Epithelial cell of proximal tubule (primary cell): ENCODE measurements around the gene CCNL2. TPM values are rescaled to one million over a fixed set of nuclear protein-coding genes. Genes with fewer than 3 reads are reported as not detected.

ENCODE experiments used
- DNase-seq: peaks from one replicate; pipeline ENCODE4 v3.0.0-alpha.2; 2011; ENCODE audit warnings: low read depth
- H3K4me3 ChIP-seq: 2 replicates; pipeline ENCODE4 v1.5.1; 2011; ENCODE audit warnings: low read depth, mild to moderate bottlenecking, low read length
- total RNA-seq: library from RNA; depleted of rRNA; stranded (reverse); fragments of >200 nt; gene quantifications from 2 replicates; pipeline ENCODE4 v1.2.3, GENCODE V29; 2015
- TF ChIP-seq, protein P1 (sequence below): conservative IDR thresholded peaks from 2 replicates; pipeline ENCODE4 v1.5.1; 2012; ENCODE audit warnings: low read depth, mild to moderate bottlenecking, low read length

The CCNL2 gene
- total RNA-seq, 1 donor from 2014 or later = 96.3 TPM

DNA sequence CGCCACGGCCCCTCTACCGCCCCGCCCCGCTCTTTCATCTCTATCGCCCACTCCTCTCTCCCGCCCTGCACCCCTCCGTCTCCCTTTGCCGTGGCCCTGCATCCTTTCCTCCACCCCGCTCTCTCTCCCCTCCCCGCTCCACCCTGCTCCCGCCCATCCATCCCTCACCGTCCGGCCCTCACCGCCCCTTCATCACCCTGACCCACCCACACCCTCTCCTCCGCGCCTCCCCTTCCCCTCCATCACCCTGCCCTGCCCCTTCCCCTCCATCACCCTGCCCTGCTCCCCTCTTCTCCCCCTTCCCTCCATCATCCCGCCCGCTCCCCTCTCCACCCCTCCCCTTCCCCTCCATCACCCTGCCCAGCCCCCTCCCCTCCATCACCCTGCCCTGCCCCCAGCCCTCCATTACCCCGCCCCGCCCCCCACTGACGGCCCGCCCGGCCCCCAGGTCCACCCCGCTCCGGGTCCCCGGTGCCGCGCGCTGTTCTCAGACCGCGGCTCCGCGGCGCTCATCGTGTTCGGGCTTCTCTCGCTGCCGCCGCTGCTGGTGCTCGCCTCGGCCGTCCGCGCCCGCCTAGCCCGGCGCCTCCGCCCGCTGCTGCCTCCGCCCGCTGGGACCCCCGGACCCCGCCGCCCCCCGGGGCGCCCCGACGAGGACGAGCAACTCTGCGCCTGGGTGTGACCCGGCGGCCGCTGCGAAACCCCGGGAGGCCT is 28.1 kb upstream of the CCNL2 start:
- TF ChIP-seq, protein P1, sequence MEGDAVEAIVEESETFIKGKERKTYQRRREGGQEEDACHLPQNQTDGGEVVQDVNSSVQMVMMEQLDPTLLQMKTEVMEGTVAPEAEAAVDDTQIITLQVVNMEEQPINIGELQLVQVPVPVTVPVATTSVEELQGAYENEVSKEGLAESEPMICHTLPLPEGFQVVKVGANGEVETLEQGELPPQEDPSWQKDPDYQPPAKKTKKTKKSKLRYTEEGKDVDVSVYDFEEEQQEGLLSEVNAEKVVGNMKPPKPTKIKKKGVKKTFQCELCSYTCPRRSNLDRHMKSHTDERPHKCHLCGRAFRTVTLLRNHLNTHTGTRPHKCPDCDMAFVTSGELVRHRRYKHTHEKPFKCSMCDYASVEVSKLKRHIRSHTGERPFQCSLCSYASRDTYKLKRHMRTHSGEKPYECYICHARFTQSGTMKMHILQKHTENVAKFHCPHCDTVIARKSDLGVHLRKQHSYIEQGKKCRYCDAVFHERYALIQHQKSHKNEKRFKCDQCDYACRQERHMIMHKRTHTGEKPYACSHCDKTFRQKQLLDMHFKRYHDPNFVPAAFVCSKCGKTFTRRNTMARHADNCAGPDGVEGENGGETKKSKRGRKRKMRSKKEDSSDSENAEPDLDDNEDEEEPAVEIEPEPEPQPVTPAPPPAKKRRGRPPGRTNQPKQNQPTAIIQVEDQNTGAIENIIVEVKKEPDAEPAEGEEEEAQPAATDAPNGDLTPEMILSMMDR = no peak
- no peak overlapping the region for H3K4me3 ChIP-seq
- no peak for DNase-seq

DNA sequence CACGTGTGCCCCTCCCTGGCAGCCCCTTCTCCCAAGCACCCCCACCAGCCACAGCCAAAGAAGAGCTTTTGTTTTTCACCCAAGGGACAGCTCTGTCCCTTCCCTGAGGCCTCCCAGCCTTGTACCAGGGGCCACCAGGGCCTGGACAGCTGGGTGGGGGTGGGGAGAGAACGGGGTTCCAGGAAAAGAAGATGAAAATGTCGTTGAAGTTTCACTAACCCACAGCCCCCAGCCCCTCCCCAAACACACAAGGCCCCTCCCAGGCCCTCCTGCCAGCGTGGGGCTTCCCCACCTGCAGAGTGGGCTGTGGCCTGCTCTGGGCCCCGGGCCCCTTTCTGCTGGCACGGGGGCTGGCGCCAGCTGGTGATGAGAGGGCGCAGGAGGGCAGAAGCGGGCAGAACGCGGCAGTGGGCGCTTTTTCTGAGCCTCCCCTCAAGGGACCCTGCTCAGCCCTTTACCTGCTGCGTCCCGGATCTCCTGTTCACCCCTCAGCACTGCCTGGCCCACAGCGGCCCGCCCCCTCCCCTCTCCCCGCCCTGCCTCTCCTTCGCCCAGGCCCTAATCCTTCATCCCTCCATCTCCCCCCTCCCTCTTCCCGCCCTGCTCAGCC is 27.5 kb upstream of the CCNL2 start:
- TF ChIP-seq, protein P1 = no peak
- no peak for DNase-seq
- H3K4me3 ChIP-seq = no peak overlapping the region

DNA sequence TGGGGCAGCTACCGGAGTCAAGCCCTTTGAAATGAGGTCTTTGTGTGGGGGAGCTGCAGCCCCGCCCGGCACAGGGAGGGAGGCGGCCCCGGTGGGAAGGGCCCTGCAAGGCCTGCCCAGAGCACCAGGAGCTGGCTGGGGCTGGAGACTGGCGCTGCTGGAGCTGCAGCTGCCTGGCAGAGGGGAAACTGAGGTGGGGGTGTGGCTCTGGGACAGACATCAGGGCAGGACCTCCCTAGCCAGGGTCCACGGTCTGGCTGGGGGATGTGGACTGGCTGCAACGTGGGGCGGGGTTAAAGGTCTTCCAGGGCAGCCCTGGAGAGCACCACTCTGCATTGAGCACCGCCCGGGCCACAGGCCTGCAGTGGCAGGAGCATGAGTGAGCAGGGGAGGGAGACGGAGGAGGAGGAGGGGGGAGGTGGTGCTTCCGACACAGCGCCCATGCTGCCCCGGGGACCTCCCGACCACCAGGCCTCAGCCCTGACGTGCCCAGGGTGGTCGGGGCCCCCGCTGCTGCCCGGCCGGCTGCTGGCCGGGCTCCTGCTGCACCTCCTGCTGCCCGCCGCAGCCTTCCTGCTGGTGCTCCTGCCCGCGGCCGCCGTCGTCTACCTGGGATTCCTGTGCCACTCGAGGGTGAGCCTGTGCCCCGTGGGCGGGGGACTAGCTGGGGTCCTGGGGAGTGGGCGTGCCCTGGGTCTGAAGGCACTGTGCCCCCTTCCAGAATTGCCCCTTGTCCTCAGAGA is 26.8 kb upstream of the CCNL2 start:
- no peak for DNase-seq
- TF ChIP-seq, protein P1 = no peak
- no peak overlapping the region for H3K4me3 ChIP-seq

DNA sequence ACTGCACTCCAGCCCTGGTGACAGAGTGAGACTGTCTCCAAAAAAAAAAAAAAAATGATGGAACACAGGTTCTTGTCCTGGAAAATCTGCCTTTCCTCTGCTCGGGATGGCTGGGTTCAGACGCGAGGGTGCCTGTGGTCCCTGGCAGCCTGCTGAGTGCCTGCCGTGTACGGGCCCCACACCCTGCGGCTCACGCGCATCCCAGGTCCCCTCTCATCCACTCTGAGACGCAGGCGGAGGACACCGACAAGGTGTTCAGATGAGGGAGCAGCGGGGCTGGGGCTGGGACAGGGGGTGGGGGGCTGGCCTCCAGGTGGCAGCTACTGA is 26.3 kb upstream of the CCNL2 start:
- TF ChIP-seq, protein P1 = no peak
- H3K4me3 ChIP-seq = no peak overlapping the region
- DNase-seq = no peak

DNA sequence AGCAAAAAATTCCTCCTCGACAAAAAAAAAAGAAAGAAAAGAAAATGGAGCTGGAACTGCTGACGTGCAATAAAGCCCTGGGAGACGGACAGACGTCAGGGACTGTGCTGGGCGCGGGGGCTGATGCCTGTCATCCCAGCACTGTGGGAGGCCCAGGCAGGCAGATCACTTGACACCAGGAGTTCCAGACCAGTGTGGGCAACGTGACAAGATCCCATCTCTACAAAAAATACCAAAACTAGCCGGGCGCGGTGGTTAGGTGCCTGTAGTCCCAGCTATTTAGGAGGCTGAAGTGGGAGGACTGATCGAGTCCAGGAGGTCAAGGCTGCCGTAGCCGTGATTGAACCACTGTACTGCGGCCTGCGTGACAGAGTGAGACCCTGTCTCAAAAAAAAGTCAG is 25.6 kb upstream of the CCNL2 start:
- no peak for DNase-seq
- TF ChIP-seq, protein P1 = no peak
- H3K4me3 ChIP-seq = no peak overlapping the region

DNA sequence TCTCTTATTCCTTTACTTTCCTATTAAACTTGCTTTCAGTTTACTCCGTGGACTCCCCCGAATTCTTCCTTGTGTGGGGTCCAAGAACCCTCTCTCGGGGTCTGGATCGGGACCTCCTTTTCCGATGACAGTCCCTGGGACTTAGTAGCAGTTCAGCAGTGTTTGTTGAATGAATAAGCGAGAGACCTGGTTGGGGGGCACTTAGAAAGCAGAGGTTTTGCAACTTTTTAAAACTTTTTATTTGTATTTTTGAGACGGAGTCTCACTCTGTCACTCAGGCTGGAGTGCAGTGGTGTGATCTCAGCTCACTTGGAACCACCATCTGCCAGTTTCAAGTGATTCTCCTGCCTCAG is 24.1 kb upstream of the CCNL2 start:
- H3K4me3 ChIP-seq = no peak overlapping the region
- no peak for DNase-seq
- TF ChIP-seq, protein P1 = no peak
